ENCODE results near the gene METTL1.
A peak's percentile ranks its signal among the peaks of the same experiment; 100 is the strongest.

Gene METTL1

DNA sequence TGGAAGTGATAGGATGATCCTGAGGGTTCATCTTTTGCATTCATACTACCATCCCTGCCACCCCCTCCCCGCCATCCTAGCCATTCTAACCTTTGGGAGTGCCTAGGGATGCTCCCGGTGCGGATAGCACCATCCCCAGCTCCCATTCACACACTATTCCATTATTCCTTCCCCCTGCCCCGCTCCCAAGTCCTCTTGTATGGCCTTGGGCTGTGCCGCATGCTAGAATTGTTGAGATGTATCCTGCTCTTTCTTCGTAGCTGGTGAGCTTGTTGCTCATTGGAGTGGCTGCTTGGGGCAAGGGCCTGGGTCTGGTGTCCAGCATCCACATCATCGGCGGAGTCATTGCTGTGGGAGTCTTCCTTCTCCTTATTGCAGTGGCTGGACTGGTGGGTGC lies 26.4 kb downstream of the METTL1 start:
- H3K4me3 ChIP-seq (replicated peaks; ENCODE audit: low read depth, low read length): peak overlapping the region; percentile 59
- TF ChIP-seq, protein P1, sequence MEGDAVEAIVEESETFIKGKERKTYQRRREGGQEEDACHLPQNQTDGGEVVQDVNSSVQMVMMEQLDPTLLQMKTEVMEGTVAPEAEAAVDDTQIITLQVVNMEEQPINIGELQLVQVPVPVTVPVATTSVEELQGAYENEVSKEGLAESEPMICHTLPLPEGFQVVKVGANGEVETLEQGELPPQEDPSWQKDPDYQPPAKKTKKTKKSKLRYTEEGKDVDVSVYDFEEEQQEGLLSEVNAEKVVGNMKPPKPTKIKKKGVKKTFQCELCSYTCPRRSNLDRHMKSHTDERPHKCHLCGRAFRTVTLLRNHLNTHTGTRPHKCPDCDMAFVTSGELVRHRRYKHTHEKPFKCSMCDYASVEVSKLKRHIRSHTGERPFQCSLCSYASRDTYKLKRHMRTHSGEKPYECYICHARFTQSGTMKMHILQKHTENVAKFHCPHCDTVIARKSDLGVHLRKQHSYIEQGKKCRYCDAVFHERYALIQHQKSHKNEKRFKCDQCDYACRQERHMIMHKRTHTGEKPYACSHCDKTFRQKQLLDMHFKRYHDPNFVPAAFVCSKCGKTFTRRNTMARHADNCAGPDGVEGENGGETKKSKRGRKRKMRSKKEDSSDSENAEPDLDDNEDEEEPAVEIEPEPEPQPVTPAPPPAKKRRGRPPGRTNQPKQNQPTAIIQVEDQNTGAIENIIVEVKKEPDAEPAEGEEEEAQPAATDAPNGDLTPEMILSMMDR (IDR thresholded peaks at IDR 0.05; ENCODE audit: low read depth, low read length, missing control alignments): no peak
- no peak for DNase-seq (ENCODE audit: extremely low read depth, low read depth)

DNA sequence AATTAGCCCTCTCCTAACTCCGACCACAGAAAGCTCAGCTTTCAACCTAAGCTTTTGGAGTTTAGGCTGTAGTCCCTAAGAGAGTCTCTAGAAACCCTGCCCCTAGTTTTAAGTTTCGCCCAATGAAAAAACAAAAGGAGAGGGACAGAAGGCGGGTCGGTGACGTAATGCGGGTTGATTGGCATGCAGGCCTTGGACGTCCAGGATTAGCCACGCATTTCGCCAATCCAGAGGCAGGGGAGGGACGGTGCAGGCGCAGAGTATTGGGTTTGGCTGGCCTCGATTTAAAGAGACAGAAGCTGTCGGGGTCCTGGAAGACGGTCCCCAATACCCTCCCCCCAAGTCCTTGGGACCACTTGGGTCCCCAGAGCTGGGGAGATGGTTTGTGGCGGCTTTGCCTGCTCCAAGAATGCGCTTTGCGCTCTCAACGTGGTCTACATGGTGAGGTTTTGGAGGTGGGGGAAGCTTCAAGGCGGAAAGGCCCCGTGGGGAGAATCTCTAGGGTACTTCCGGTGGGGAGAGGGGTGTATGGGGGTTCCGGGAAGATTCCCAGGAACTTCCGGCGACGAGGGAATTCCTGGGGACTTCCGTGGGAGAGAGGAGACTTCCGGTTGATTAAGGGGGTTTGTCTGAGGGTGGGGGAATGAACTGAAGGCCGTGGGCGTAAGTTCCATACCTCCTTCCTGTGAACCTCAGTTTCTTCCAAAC lies 27.0 kb downstream of the METTL1 start, which contains the start of gene TSPAN31:
Gene TSPAN31 (plus strand): TSS at position 263 of the 708 bp plus-strand sequence. CDS start 116 bp downstream, at position 379.
- peak; percentile 94 for DNase-seq (ENCODE audit: extremely low read depth, low read depth)
- peak within 1 kb of the TSS; percentile 59 for H3K4me3 ChIP-seq (replicated peaks; ENCODE audit: low read depth, low read length)
- TF ChIP-seq, protein P1 (IDR thresholded peaks at IDR 0.05; ENCODE audit: low read depth, low read length, missing control alignments): no peak

DNA sequence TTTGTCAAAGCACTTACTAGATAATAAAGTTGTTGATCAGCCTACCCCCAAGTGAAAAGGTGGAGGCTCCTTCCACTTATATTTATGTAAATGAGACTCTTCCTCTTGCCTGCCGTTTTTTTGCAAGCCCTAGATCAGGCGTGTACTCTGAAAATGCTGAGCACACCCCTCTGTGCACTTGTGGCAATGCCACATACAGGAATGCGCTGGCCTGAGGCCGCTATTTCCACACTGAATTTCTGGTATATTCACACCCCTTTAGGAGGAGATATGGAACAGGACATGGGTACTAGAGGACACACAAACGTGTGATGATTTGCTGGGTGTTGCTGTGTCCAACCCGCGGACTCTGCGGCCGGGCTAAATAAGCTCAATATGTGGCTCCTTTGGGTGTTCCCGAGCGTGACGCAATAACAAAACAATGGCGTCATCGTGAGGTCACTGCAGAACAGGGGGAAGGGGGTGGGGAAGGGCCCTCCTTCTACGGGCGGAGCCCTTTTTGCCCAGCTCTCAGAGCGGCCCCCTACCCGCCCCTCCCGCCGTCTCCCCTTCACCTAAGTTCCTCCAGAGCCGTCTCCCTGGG lies 27.6 kb downstream of the METTL1 start:
- DNase-seq (ENCODE audit: extremely low read depth, low read depth): no peak
- TF ChIP-seq, protein P1 (IDR thresholded peaks at IDR 0.05; ENCODE audit: low read depth, low read length, missing control alignments): no peak
- H3K4me3 ChIP-seq (replicated peaks; ENCODE audit: low read depth, low read length): peak overlapping the region; percentile 59

DNA sequence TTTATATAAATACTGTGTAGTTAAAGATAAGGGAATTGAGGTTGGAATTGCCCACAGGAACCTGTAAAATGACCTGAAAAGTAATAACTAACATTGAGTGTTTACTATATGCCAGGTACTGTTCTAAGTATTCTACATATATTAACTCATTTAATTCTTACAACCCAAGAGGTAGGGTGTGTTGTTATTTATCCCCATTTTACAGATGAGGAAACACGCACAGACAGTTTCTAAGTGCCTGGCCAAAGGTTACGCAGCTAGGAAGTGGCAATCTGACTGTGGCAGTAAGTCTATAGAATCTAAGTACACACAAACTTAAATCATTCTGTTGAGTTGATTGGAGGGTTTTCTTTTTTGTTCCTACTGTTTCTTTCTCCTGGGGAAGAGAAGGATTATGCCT lies 28.1 kb downstream of the METTL1 start:
- no peak for DNase-seq (ENCODE audit: extremely low read depth, low read depth)
- H3K4me3 ChIP-seq (replicated peaks; ENCODE audit: low read depth, low read length): no peak overlapping the region
- TF ChIP-seq, protein P1 (IDR thresholded peaks at IDR 0.05; ENCODE audit: low read depth, low read length, missing control alignments): no peak

DNA sequence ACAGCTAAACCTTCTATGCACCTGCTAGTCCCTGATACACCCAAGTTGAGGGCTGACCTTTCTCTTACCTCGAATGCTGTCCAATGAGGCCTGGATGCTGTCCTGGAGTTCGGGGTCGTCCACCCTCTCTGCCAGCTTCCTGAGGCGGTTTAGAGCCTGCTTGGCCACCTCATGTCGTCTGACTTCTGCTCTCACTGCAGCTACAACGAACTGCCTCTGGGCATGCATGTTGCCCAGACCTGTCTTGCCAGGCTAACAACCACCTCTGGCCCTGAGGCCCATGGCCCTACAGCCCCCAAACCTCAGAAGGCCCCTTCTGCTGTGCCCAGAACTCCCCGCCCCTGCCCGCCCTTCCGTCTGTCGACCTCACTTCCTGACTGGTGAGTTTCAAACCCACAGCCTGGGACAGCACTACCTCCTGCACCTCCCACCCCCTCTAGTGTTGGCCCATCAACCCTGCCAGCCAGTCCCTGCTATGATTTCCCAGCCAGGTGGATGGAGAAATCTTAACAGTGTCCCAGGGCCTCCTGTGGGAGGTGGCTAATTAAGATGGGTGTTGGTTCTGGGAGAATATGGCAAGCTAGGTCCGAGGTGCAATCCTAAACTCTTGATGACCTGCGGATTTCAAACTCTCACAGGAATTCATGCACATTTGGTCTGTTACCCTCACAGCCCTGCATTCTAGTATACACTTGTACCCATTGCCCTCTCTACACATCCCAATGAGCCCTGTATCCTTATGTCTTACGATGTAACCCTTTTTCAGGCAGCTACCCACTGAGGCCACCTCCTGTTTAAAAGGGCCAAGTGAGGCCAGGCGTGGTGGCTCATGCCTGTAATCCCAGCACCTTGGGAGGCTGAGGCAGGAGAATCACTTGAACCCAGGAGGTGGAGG lies 29.8 kb downstream of the METTL1 start:
- H3K4me3 ChIP-seq (replicated peaks; ENCODE audit: low read depth, low read length): no peak overlapping the region
- DNase-seq (ENCODE audit: extremely low read depth, low read depth): no peak
- TF ChIP-seq, protein P1 (IDR thresholded peaks at IDR 0.05; ENCODE audit: low read depth, low read length, missing control alignments): no peak

GRCh38 chr12:57741413-57741789 lies 30.5 kb downstream of the METTL1 start:
- TF ChIP-seq, protein P1 (IDR thresholded peaks at IDR 0.05; ENCODE audit: low read depth, low read length, missing control alignments): no peak
- no peak overlapping the region for H3K4me3 ChIP-seq (replicated peaks; ENCODE audit: low read depth, low read length)
- no peak for DNase-seq (ENCODE audit: extremely low read depth, low read depth)

All from HFF-Myc (cell line).